NCI-H345 treated with DMSO at 0.1 percent for 48 hours (cell line): Measurements from ENCODE around the gene APOBEC3A.
A peak's percentile ranks its signal among the peaks of the same experiment; 100 is the strongest.

Experiments
- DNase-seq: peaks from one replicate; lab custom pipeline; 2025; ENCODE audit not compliant: unreplicated experiment; lab: John Stamatoyannopoulos, UW

APOBEC3A gene

GRCh38 chr22:38957046-38957770 is at the start of gene APOBEC3A:
APOBEC3A (plus strand) TSS chr22:38957609; CDS start chr22:38957692, 83 bp downstream.
- DNase-seq, result no peak

DNA sequence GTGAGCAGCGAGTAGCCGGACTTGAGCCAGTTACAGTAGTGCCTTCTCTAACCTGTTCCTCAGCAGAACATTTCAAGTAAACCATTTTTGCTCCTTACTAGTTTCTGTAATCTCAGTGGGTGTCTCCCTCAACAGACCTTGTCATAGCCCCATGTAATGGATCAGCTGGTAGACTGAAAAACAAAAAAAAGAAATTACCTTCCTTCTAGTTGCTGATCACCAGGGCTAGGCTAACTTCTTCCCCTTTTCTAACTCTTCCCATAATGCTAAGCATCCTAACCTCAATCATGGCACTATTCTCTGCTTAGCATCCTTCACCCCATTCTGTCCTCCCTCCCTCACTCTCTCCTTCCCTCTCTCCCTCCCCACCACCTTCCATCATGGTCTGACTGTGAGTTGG is 49.6 kb upstream of the APOBEC3A start:
- no peak for DNase-seq

- DNase-seq, result no peak
Observed at GRCh38 chr22:38911434-38911833, 46.0 kb upstream of the APOBEC3A start.

DNA sequence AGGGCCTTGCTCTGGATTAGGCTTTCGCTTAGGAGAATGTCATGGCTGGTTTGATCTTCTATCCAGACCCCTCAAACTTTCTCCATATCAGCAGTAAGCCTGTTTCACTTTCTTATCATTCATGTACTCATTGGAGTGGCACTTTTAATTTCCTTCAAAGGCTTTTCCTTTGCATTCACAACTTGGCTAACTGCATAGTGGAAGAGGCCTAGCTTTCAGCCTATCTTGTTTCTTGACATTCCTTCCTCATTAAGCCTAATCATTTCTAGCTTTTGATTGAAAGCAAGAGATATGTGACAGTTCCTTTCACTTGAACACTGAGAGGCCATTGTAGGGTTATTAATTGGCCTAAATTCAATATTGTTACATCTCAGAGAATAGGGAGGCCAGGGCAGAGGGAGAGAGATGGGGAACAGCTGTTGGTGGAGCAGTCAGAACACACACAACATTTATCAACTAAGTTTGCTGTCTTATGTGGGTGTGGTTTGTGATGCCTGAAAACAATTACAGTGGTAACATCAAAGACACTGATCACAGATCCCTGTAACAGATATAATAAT is 37.7 kb upstream of the APOBEC3A start:
- no peak for DNase-seq

GRCh38 chr22:38921120-38921519 is 36.3 kb upstream of the APOBEC3A start:
- no peak for DNase-seq

GRCh38 chr22:38921806-38922205 is 35.6 kb upstream of the APOBEC3A start:
- DNase-seq, result no peak

DNA sequence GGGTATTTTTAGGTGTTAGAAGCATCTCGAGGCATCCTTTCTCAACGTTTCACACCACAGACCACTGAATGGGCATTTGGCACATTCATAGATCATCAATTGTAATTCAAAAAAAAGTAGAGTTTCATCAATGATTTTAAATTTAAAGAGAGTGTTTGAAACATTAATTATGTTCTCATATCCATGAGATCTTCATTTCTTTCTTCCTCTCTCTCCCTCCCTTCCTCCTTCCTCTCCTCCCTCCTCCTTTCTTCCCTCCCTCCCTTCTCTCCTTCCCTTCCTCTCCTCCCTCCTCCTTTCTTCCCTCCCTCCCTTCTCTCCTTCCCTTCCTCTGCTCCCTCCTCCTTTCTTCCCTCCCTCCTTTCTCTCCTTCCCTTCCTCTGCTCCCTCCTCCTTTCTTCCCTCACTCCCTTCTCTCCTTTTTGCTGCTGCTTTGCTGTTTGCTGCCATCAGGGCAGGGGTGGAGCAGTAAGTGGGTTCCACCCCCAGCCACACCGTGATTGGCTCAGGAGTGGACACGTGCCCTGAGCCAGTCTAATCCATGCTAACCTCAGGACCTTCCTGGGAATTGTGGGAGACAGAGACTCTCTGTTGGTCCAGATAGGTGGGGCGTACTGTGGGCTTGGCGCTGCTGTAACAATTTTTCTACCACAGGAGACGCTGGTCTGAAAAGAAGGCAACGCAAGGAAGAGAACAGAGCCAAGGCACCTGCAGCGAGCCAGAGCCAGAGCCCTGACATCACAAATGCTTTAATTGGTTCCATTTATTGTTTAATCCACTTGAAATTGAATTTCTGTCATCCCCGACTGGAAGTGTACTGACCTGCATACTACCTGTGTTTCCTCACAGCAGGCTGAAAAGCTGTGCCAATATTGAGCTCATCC is 33.7 kb upstream of the APOBEC3A start:
- DNase-seq, result no peak

DNA sequence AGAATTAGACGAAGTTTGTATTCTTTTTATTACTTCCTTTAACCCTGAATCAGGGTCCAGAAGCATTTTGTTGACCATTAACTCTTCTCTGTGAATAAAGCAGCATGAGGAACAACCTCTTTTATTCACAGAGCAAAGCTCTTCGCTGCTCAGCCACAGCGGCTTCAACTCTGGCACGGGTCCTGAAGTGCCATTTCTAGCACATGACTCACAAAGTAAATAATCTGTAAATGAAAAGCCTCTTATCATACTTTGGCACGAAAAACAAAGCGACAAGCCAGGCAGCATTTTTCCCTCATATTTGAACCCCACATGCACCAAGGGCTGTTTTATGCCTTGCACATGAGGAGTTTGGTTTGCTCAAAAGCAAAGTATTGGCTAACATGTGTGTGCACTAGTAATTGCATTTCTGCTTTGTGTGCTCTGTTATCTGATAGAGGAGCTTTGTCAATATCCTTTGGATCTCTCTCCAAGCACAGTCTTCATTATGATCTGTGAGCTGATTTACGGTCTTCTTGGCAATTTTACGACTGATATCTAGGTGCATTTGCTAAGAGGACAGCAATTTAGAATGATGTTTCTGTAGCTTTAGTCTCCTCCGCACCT is 33.0 kb upstream of the APOBEC3A start:
- peak; percentile 100 for DNase-seq

DNA sequence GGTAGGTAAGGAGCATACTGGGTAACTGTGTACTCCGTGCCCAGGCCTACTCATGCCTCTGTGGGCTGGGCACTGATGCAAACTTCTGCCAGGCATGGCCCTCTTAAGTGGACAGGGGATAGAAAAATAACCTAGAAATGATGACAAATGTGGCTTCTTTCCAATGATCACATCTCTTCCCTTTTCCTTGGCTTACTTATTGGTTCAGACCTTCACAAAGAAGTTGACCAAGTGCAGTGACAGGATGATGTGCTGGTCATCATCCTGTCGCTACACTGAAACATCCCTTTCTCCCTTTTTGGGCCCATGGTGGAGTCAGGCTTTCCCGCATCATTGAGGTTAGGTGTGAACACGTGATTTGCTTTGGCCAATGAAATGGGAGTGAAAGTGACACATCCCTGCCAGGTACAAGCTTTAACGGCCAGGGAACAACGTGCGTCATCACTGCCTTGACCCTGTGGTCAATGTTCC is 31.8 kb upstream of the APOBEC3A start:
- DNase-seq, result no peak

GRCh38 chr22:38927033-38927781 is 30.2 kb upstream of the APOBEC3A start:
- no peak for DNase-seq

DNA sequence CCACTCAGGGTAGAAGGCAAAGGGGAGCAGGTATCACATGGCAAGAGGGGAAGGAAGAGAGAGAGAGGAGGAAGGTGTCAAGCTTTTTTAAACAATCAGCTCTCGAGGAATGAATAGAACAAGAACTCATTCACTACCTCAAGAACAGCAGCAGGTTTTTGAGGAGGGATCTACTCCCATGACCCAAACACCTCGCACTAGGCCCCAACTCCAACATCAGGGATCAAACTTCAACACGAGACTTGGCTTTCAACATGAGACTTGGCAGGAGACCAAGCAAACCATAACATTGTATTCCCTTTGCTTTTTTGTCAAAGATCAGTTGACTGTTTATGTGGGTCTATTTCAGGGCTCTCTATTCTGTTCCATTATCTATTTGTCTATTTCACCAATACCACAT is 26.9 kb upstream of the APOBEC3A start:
- no peak for DNase-seq

- peak; percentile 86 for DNase-seq
Observed at GRCh38 chr22:38935023-38935422, 22.4 kb upstream of the APOBEC3A start.

DNA sequence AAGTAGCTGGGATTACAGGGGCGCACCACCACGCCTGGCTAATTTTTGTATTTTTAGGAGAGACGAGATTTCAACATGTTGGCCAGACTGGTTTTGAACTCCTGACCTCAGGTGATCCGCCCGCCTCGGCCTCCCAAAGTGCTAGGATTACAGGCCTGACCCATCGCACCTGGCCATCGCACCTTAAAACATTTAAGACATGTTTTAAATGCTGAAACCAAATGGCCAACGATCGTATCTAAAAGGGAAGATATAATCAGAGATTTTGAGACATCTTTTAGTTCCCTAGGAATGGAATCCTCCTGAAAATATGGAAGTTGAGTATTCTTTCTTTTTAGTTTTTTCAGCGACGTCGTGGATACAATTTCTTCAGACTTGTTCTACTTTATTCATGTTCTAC is 21.8 kb upstream of the APOBEC3A start:
- DNase-seq, result no peak

GRCh38 chr22:38936562-38936961 is 20.8 kb upstream of the APOBEC3A start:
- DNase-seq, result no peak

GRCh38 chr22:38937036-38937435 is 20.4 kb upstream of the APOBEC3A start:
- DNase-seq, result no peak

DNA sequence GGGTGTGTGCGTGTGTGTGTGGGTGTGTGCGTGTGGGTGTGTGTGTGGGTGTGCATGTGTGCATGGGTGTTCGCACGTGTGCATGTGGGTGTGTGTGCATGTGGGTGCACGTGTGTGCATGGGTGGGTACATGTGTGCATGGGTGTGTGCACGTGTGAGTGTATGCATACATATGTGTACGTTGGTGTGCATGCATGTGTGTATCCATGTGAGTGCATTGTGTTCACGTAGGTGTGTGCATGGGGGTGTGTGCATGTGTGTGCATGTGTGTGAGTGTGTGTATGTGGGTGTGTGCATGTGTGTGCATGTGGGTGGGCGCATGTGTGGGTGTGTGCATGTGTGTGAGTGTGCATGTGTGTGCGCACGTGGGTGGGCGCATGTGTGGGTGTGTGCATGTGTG is 19.9 kb upstream of the APOBEC3A start:
- DNase-seq, result no peak

DNA sequence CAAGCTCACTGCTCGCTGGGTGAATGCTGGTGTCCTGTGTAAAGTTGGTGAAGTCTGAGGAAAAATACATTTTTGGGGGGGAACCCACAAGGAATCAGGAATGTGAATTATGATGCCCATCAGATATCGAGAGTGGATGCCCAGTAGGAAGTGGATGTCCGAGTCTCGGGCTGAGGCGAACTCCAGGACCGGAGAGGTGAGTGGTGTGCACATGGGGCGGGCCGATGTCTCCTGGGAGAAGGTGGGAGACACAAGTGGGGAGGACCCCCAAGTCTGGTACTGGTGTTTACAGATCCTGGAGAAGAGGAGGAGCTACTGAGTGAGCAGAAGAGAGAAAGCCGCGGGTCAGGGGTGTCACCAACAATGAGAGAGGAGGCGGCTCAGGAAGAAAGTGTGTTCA is 19.2 kb upstream of the APOBEC3A start:
- DNase-seq, result no peak

GRCh38 chr22:38938925-38939324 is 18.5 kb upstream of the APOBEC3A start:
- DNase-seq, result no peak

GRCh38 chr22:38940811-38941384 is 16.5 kb upstream of the APOBEC3A start:
- DNase-seq, result no peak

GRCh38 chr22:38941488-38941987 is 15.9 kb upstream of the APOBEC3A start:
- no peak for DNase-seq
